Uterus (tissue), 2 donors: ENCODE measurements around the gene GAMT.

Experiments used
- POLR2A ChIP-seq, 2 donors: fragments of 450-650 bp; IDR thresholded peaks; one replicate each; pipeline ENCODE4 v1.6.1; 2016; ENCODE audit warnings: antibody characterized with exemption in 2 of 2, mild to moderate bottlenecking in 1 of 2, moderate library complexity in 1 of 2
- TF ChIP-seq, protein P1 (sequence below), 4 experiments: fragments of 200-600 bp in 2 of 4; fragments of 450-650 bp in 2 of 4; sonication (generic) in 2 of 4; IDR thresholded peaks; one replicate each; pipeline ENCODE4 v1.5.1; 2016 to 2019; ENCODE audit warnings: antibody characterized with exemption in 4 of 4, mild to moderate bottlenecking in 2 of 4, moderate library complexity in 1 of 4

DNA sequence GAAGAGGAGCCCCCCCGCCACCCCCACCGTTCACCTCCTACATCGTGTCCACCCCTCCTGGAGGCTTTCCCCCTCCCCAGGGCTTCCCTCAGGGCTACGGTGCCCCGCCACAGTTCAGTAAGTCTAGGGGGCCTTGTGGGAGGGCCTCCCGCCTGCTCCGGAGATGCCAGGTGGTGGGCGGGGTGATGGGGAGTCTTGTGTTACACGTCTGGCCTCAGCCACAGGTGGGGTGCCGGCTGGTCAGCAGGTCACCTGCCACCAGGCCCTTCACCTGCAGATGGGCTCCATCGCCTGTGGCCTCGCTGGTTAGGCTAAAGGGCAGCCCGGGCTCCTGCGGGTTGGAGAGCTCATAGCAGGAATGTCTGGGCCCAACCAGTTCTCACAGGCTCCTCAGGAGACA, 28.9 kb upstream of the GAMT start:
- no peak for TF ChIP-seq POLR2A (IDR thresholded peaks at IDR 0.05)
- TF ChIP-seq, protein P1, sequence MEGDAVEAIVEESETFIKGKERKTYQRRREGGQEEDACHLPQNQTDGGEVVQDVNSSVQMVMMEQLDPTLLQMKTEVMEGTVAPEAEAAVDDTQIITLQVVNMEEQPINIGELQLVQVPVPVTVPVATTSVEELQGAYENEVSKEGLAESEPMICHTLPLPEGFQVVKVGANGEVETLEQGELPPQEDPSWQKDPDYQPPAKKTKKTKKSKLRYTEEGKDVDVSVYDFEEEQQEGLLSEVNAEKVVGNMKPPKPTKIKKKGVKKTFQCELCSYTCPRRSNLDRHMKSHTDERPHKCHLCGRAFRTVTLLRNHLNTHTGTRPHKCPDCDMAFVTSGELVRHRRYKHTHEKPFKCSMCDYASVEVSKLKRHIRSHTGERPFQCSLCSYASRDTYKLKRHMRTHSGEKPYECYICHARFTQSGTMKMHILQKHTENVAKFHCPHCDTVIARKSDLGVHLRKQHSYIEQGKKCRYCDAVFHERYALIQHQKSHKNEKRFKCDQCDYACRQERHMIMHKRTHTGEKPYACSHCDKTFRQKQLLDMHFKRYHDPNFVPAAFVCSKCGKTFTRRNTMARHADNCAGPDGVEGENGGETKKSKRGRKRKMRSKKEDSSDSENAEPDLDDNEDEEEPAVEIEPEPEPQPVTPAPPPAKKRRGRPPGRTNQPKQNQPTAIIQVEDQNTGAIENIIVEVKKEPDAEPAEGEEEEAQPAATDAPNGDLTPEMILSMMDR (IDR thresholded peaks at IDR 0.05) = no peak
